Common myeloid progenitor, CD34-positive (primary cell): Measurements from ENCODE around the gene CARD10.
"Not testable (repeated sequence)": the region's sequence is repeated elsewhere in the genome, so short reads cannot be mapped to it uniquely, and the experiment has no call there.

Source experiments
- CTCF ChIA-PET: fragments of 350-600 bp; sonication (Branson Sonifier 250); formaldehyde crosslinking; loops from one replicate; lab custom pipeline; 2021; ENCODE audit warnings: antibody characterized with exemption; lab: Charles Lee
- POLR2A ChIA-PET: fragments of 350-600 bp; sonication (Branson Sonifier 250); formaldehyde crosslinking; loops from one replicate; lab custom pipeline; 2021; ENCODE audit warnings: antibody characterized with exemption; lab: Charles Lee
- DNase-seq, 3 donors: peaks; one replicate each; pipeline versions ENCODE4 v3.0.0 to v3.0.0-alpha.2; 2013
- H3K27ac ChIP-seq, 2 experiments: 1 replicate in 1 of 2; 2 replicates in 1 of 2; pipeline ENCODE4 v1.7.0; 2013; ENCODE audit warnings: inconsistent platforms in 2 of 2, low read length in 2 of 2, mild to moderate bottlenecking in 2 of 2, low read depth in 1 of 2, moderate library complexity in 1 of 2; ENCODE audit not compliant: severe bottlenecking in 2 of 2, insufficient read depth in 1 of 2, poor library complexity in 1 of 2
- H3K27me3 ChIP-seq, 5 experiments: replicated peaks in 2 of 5; 1 replicate in 3 of 5; 2 replicates in 2 of 5; pipeline versions ENCODE4 v1.6.1 to v1.7.0; 2013; ENCODE audit warnings: low read length in 4 of 5, mild to moderate bottlenecking in 2 of 5, moderate library complexity in 2 of 5, inconsistent platforms in 1 of 5; ENCODE audit not compliant: insufficient read depth in 5 of 5, control insufficient read depth in 4 of 5
- H3K36me3 ChIP-seq, 4 experiments: 1 replicate in 2 of 4; 2 replicates in 2 of 4; pipeline versions ENCODE4 v1.6.1 to v1.7.0; 2013; ENCODE audit warnings: low read length in 3 of 4, control low read depth in 1 of 4, mild to moderate bottlenecking in 1 of 4; ENCODE audit not compliant: control insufficient read depth in 4 of 4, insufficient read depth in 4 of 4
- H3K4me1 ChIP-seq, 4 experiments: 1 replicate in 3 of 4; 2 replicates in 1 of 4; pipeline versions ENCODE4 v1.6.1 to v1.7.1; 2013; ENCODE audit warnings: low read length in 3 of 4, mild to moderate bottlenecking in 3 of 4, control low read depth in 1 of 4, inconsistent platforms in 1 of 4, moderate library complexity in 1 of 4; ENCODE audit not compliant: control insufficient read depth in 4 of 4, insufficient read depth in 4 of 4; ENCODE audit errors: control extremely low read depth in 1 of 4
- H3K4me3 ChIP-seq, 7 experiments: 1 replicate in 4 of 7; 2 replicates in 3 of 7; pipeline versions ENCODE4 v1.5.1 to v1.7.0; 2013; ENCODE audit warnings: mild to moderate bottlenecking in 7 of 7, low read length in 6 of 7, moderate library complexity in 6 of 7, inconsistent platforms in 2 of 7, low read depth in 2 of 7, control low read depth in 1 of 7; ENCODE audit not compliant: insufficient read depth in 4 of 7, control insufficient read depth in 1 of 7; ENCODE audit errors: extremely low read depth in 1 of 7
- H3K9me3 ChIP-seq, 5 experiments: 1 replicate in 4 of 5; 2 replicates in 1 of 5; pipeline versions ENCODE4 v1.6.1 to v1.7.1; 2013; ENCODE audit warnings: low read length in 4 of 5, mild to moderate bottlenecking in 2 of 5, inconsistent platforms in 1 of 5, low read depth in 1 of 5, moderate library complexity in 1 of 5; ENCODE audit not compliant: control insufficient read depth in 4 of 5, insufficient read depth in 2 of 5; ENCODE audit errors: control extremely low read depth in 1 of 5
- WGBS: methylation state at CpG from one replicate; pipeline ENCODE4 v1.1.5; 2013; ENCODE audit not compliant: insufficient coverage; 5-methylcytosine and 5-hydroxymethylcytosine counted together

Gene CARD10

GRCh38 chr22:37539790-37540189, 20.6 kb upstream of the CARD10 start:
- DNase-seq, H3K4me3 ChIP-seq, H3K9me3 ChIP-seq, H3K27ac ChIP-seq, H3K36me3 ChIP-seq: not testable (repeated sequence)
- 93% methylated on average over 3 of the region's 6 CpGs for WGBS
- Histone ChIP-seq H3K4me1 (peaks cover 0 to 30% (median 21%) of the 10 kb centered on the region in 4 experiments), H3K27me3 (peaks cover 0 to 20% (median 9%) of the 10 kb centered on the region in 5 experiments)
- POLR2A ChIA-PET, result interaction anchor here (1.0 kb wide), 1 partner anchor 19 kb away, joined by 5 read pairs; no protein-coding TSS in a partner anchor
- CTCF ChIA-PET, result interaction anchor here (0.6 to 16.8 kb wide), 11 partner anchors 9 to 97 kb away, joined by 3 to 515 read pairs (median 4); partner anchors contain the start of genes CDC42EP1 and GGA1

- H3K36me3 ChIP-seq, result no peaks in the 10 kb centered on the region
- H3K27me3 ChIP-seq, result peaks cover 0 to 16% (median 6%) of the 10 kb centered on the region in 5 experiments
- peaks cover 4 to 40% (median 28%) of the 10 kb centered on the region in 4 experiments for H3K4me1 ChIP-seq
- no peaks in the 10 kb centered on the region for H3K9me3 ChIP-seq
- ChIA-PET CTCF (interaction anchor here (0.6 to 16.8 kb wide), 14 partner anchors 8 to 98 kb away, joined by 3 to 515 read pairs (median 4); partner anchors contain the start of genes CDC42EP1, GGA1 and LGALS2), POLR2A (interaction anchor here (0.7 to 1.0 kb wide), 2 partner anchors 54 to 66 kb away, joined by 3 to 4 read pairs; no protein-coding TSS in a partner anchor)
- WGBS, result 28% methylated on average over 13 of the region's 20 CpGs
- H3K4me3 ChIP-seq, result peak overlapping the region in 1 of 7 experiments; percentile 38
- no peak overlapping the region for H3K27ac ChIP-seq
- peak; percentile 91 to 97 (median 96) for DNase-seq
These were observed 19.6 kb upstream of the CARD10 start for GRCh38 chr22:37538590-37539357.

GRCh38 chr22:37535159-37535558, 15.9 kb upstream of the CARD10 start:
- CTCF ChIA-PET, result no interaction called here
- peaks cover 10 to 44% (median 30%) of the 10 kb centered on the region in 4 experiments for H3K4me1 ChIP-seq

GRCh38 chr22:37534445-37534844, 15.2 kb upstream of the CARD10 start:
- WGBS, result 83% methylated on average over 1 of the region's 3 CpGs
- no peaks in the 10 kb centered on the region for H3K36me3 ChIP-seq
- no peak overlapping the region for H3K27ac ChIP-seq
- peaks cover 10 to 46% (median 34%) of the 10 kb centered on the region in 4 experiments for H3K4me1 ChIP-seq
- no peaks in the 10 kb centered on the region for H3K9me3 ChIP-seq
- no peak overlapping the region for H3K4me3 ChIP-seq
- CTCF ChIA-PET, result interaction anchor here (0.9 kb wide), 1 partner anchor 267 kb away, joined by 3 read pairs; no protein-coding TSS in a partner anchor
- POLR2A ChIA-PET, result no interaction called here
- peaks cover 0 to 2% (median 0%) of the 10 kb centered on the region in 5 experiments for H3K27me3 ChIP-seq
- peak in 1 of 3 donors; percentile 20 for DNase-seq

More at GRCh38 chr22:37535159-37535558, 15.9 kb upstream of the CARD10 start:
- Histone ChIP-seq H3K9me3 (no peaks in the 10 kb centered on the region), H3K36me3 (no peaks in the 10 kb centered on the region), H3K4me3 (no peak overlapping the region), H3K27me3 (peaks cover 0 to 6% (median 0%) of the 10 kb centered on the region in 5 experiments), H3K27ac (no peak overlapping the region)
- 100% methylated on average over 3 of the region's 6 CpGs for WGBS
- POLR2A ChIA-PET, result no interaction called here
- no peak for DNase-seq

DNA sequence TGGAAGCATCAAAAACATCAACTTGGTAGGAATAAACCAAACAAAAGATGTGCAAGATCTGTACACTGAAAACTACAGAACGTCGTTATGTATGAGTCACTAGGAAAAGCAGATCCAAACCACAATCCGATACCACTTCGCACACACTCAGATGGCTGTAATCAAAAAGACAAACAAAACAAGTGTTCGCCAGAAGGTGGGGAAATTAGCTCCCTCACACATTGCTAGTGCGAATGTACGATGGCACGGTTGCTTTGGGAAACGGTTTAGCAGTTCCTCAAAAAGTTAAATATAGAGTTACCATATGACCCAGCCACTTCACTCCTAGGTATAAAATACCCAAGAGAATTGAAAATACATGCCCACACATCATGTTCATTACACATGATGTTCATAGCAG, 14.8 kb upstream of the CARD10 start:
- Histone ChIP-seq H3K4me1 (peaks cover 10 to 42% (median 32%) of the 10 kb centered on the region in 4 experiments), H3K27ac (peak overlapping the region in 1 of 2 experiments; percentile 3), H3K4me3 (peak overlapping the region in 1 of 7 experiments; percentile 7), H3K27me3 (no peaks in the 10 kb centered on the region), H3K36me3 (no peaks in the 10 kb centered on the region), H3K9me3 (no peaks in the 10 kb centered on the region)
- DNase-seq, result peak; percentile 86 to 98 (median 96)
- WGBS, result 0% methylated on average over 3 of the region's 9 CpGs
- CTCF ChIA-PET, result interaction anchor here (0.8 to 1.4 kb wide), 6 partner anchors 12 to 267 kb away, joined by 3 to 4 read pairs (median 3); no protein-coding TSS in a partner anchor
- POLR2A ChIA-PET, result interaction anchor here (0.7 kb wide), 1 partner anchor 52 kb away, joined by 4 read pairs; no protein-coding TSS in a partner anchor

DNA sequence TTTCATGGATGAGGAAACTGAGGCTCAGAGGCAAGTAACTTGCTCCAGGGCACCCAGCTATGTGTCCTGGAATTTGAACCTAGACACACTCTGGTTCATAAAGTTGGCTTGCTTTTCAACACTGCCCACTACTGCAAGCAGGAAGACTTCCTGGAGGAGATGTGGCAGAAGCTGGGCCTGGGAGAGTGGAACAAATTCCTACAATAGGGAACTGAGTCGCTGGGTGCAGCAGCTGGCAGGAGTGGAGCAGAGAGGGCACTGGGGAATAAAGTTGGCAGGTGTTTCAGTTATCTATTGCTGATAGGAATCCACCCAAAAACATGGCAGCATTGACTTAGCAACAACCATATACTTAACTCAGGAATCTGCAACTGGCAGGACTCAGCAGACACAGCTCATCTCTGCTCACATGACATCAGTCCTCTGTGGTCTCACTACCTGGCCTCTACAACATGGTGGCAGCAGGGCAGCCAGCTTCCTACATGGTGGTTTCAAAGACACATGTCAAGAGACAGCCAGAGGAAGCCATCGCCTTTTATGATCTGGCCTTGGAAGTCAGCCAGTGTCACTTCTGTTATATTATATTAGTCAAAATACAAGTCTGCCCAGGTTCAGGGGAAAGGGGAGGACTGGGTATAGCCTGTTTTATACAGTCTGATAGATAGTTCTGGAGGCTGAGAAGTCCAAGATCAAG, 10.6 kb upstream of the CARD10 start:
- Histone ChIP-seq H3K4me1 (peaks cover 10 to 37% (median 26%) of the 10 kb centered on the region in 4 experiments), H3K27me3 (peaks cover 0 to 2% (median 0%) of the 10 kb centered on the region in 5 experiments), H3K9me3 (no peaks in the 10 kb centered on the region), H3K27ac (no peak overlapping the region), H3K4me3 (peak overlapping the region in 1 of 7 experiments; percentile 4), H3K36me3 (no peaks in the 10 kb centered on the region)
- 100% methylated on average over 1 of the region's 2 CpGs for WGBS
- POLR2A ChIA-PET, result no interaction called here
- CTCF ChIA-PET, result interaction anchor here (1.0 to 1.3 kb wide), 5 partner anchors 10 to 67 kb away, joined by 3 to 5 read pairs (median 3); no protein-coding TSS in a partner anchor
- DNase-seq, result peak; percentile 31 to 77 (median 74)
